C4-2B (cell line): ENCODE data around the gene SLC28A1.

Source experiments
- ZFX ChIP-seq: fragments of 450-650 bp; IDR thresholded peaks from 2 replicates; pipeline ENCODE4 v1.6.1; 2017
- TF ChIP-seq, protein P1 (sequence below): fragments of 450-650 bp; conservative IDR thresholded peaks from 2 replicates; pipeline ENCODE4 v1.5.1; 2017; ENCODE audit warnings: mild to moderate bottlenecking

DNA sequence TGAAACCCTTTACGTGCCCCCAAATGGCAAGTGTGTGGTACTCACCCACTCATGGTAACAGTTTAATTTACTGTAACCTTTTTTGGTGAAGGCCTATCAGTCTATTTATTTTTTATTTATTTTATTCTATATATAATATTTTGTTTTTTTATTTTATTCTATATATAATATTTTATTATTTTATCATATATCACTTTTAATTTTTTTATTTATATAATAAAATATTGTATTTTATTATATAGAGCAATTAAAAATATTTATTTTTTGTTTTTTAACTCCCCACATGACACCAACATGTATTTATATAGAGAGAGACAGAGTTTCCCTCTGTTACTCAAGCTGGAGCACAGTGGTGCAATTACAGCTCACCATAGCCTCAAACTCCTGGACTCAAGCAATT is 41.4 kb downstream of the SLC28A1 start:
- TF ChIP-seq, protein P1, sequence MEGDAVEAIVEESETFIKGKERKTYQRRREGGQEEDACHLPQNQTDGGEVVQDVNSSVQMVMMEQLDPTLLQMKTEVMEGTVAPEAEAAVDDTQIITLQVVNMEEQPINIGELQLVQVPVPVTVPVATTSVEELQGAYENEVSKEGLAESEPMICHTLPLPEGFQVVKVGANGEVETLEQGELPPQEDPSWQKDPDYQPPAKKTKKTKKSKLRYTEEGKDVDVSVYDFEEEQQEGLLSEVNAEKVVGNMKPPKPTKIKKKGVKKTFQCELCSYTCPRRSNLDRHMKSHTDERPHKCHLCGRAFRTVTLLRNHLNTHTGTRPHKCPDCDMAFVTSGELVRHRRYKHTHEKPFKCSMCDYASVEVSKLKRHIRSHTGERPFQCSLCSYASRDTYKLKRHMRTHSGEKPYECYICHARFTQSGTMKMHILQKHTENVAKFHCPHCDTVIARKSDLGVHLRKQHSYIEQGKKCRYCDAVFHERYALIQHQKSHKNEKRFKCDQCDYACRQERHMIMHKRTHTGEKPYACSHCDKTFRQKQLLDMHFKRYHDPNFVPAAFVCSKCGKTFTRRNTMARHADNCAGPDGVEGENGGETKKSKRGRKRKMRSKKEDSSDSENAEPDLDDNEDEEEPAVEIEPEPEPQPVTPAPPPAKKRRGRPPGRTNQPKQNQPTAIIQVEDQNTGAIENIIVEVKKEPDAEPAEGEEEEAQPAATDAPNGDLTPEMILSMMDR = no peak
- no peak for TF ChIP-seq ZFX
